Measurements from ENCODE around the gene PRKCH.

The PRKCH gene

GRCh38 chr14:61364243-61364642 lies 42.9 kb downstream of the PRKCH start:
- no peak for DNase-seq (ENCODE audit: low read depth, low spot score)

GRCh38 chr14:61365667-61366212 lies 44.4 kb downstream of the PRKCH start:
- no peak for DNase-seq (ENCODE audit: low read depth, low spot score)

GRCh38 chr14:61368114-61368710 lies 46.8 kb downstream of the PRKCH start:
- no peak for DNase-seq (ENCODE audit: low read depth, low spot score)

- no peak for DNase-seq (ENCODE audit: low read depth, low spot score)
Observed at GRCh38 chr14:61368781-61369453, 47.5 kb downstream of the PRKCH start.

GRCh38 chr14:61369454-61369810 lies 48.1 kb downstream of the PRKCH start:
- no peak for DNase-seq (ENCODE audit: low read depth, low spot score)

- DNase-seq (ENCODE audit: low read depth, low spot score), result no peak
Observed at GRCh38 chr14:61372379-61372778, 51.0 kb downstream of the PRKCH start.

GRCh38 chr14:61372842-61373555 lies 51.6 kb downstream of the PRKCH start:
- no peak for DNase-seq (ENCODE audit: low read depth, low spot score)

- no peak for DNase-seq (ENCODE audit: low read depth, low spot score)
Observed at GRCh38 chr14:61374284-61374683, 52.9 kb downstream of the PRKCH start.

- no peak for DNase-seq (ENCODE audit: low read depth, low spot score)
Observed at GRCh38 chr14:61375218-61375617, 53.8 kb downstream of the PRKCH start.

GRCh38 chr14:61376314-61376713 lies 54.9 kb downstream of the PRKCH start:
- DNase-seq (ENCODE audit: low read depth, low spot score), result no peak

GRCh38 chr14:61377749-61378148 lies 56.4 kb downstream of the PRKCH start:
- DNase-seq (ENCODE audit: low read depth, low spot score), result no peak

GRCh38 chr14:61379639-61380184 lies 58.3 kb downstream of the PRKCH start:
- no peak for DNase-seq (ENCODE audit: low read depth, low spot score)

GRCh38 chr14:61380984-61381383 lies 59.6 kb downstream of the PRKCH start:
- DNase-seq (ENCODE audit: low read depth, low spot score), result no peak

GRCh38 chr14:61381553-61381952 lies 60.2 kb downstream of the PRKCH start:
- no peak for DNase-seq (ENCODE audit: low read depth, low spot score)

- DNase-seq (ENCODE audit: low read depth, low spot score), result no peak
Observed at GRCh38 chr14:61382842-61383241, 61.5 kb downstream of the PRKCH start.

GRCh38 chr14:61385002-61385685 lies 63.8 kb downstream of the PRKCH start:
- DNase-seq (ENCODE audit: low read depth, low spot score), result no peak

- DNase-seq (ENCODE audit: low read depth, low spot score), result no peak
Observed at GRCh38 chr14:61386173-61386772, 64.9 kb downstream of the PRKCH start.

GRCh38 chr14:61387076-61387475 lies 65.7 kb downstream of the PRKCH start:
- DNase-seq (ENCODE audit: low read depth, low spot score), result no peak

- DNase-seq (ENCODE audit: low read depth, low spot score), result no peak
Observed at GRCh38 chr14:61388173-61388975, 67.0 kb downstream of the PRKCH start.

- DNase-seq (ENCODE audit: low read depth, low spot score), result no peak
Observed at GRCh38 chr14:61388976-61389576, 67.7 kb downstream of the PRKCH start.
